H1 (cell line): Measurements from ENCODE around the gene IGLL5. TPM values are rescaled to one million over a fixed set of nuclear protein-coding genes. Genes with fewer than 3 reads are reported as not detected.

Source experiments
- BACH1 ChIP-seq: IDR thresholded peaks from 2 replicates; pipeline ENCODE4 v1.6.1; 2012; ENCODE audit warnings: low read length, improper control_type of control experiment
- GABPA ChIP-seq: IDR thresholded peaks from 2 replicates; pipeline ENCODE4 v1.6.1; 2011; ENCODE audit warnings: mild to moderate bottlenecking, low read length, moderate library complexity, borderline replicate concordance; ENCODE audit not compliant: insufficient read depth
- GTF2F1 ChIP-seq: IDR thresholded peaks from 2 replicates; pipeline ENCODE4 v1.6.1; 2012; ENCODE audit warnings: low read depth, low read length, improper control_type of control experiment, borderline replicate concordance
- HDAC6 ChIP-seq: IDR thresholded peaks from one replicate; pipeline ENCODE4 v1.7.1; 2012; ENCODE audit warnings: low read depth, mild to moderate bottlenecking, inconsistent platforms, low read length, moderate library complexity
- TAF1 ChIP-seq: IDR thresholded peaks from 2 replicates; pipeline ENCODE4 v1.6.1; 2011; ENCODE audit warnings: mild to moderate bottlenecking, low read depth, low read length
- ZNF274 ChIP-seq: IDR thresholded peaks from 2 replicates; pipeline ENCODE4 v1.7.0; 2012; ENCODE audit warnings: low read length, borderline replicate concordance; ENCODE audit errors: extremely low read depth
- polyA plus RNA-seq, 7 experiments: library from polyadenylated mRNA; depleted of rRNA in 3 of 7; stranded (reverse) in 5 of 7; unstranded in 2 of 7; fragments of >200 nt in 5 of 7; fragments of 200-250 nt in 2 of 7; gene quantifications; 1 replicate in 5 of 7; 2 replicates in 1 of 7; 4 replicates in 1 of 7; pipeline versions ENCODE4 v1.2.1 to v1.2.3, GENCODE V29; 2011 to 2013; ENCODE audit warnings: missing spikeins in 2 of 7, mixed read lengths in 2 of 7
- total RNA-seq: library from RNA; stranded (reverse); fragmentation: NEBNext Ultra II Directional; extraction: Animal tissue kit (Norgen Biotek cat#: 25700); gene quantifications from 2 replicates; pipeline ENCODE4 v1.2.1, GENCODE V29; 2021

Gene IGLL5
- total and polyA plus RNA-seq, 2 of the 8 experiments (the other 6 are each of a cell fraction or from before 2014, with no cell fraction given): not detected

GRCh38 chr22:22871536-22872278 is 15.9 kb upstream of the IGLL5 start (continued):
- no peak for TF ChIP-seq GABPA
- TF ChIP-seq HDAC6: no peak
- TF ChIP-seq TAF1: no peak
- TF ChIP-seq ZNF274: no peak
- TF ChIP-seq BACH1: no peak
- no peak for TF ChIP-seq GTF2F1
